K562 (cell line): Measurements from ENCODE around the gene BOLL. TPM values are rescaled to one million over a fixed set of nuclear protein-coding genes. Genes with fewer than 3 reads are reported as not detected.

ENCODE experiments used
- BCOR ChIP-seq: fragments of 450-650 bp; IDR thresholded peaks from 2 replicates; pipeline ENCODE4 v1.6.1; 2016
- CBX1 ChIP-seq: sonication (generic); IDR thresholded peaks from 2 replicates; pipeline ENCODE4 v1.6.1; 2016; ENCODE audit warnings: antibody characterized with exemption, low read depth, mild to moderate bottlenecking
- CHCHD3 ChIP-seq: fragments of 250-450 bp; sonication (Bioruptor Pico); IDR thresholded peaks from 2 replicates; pipeline ENCODE4 v2.1.2; 2022; ENCODE audit warnings: mild to moderate bottlenecking
- EWSR1 ChIP-seq: fragments of 450-650 bp; IDR thresholded peaks from 2 replicates; pipeline ENCODE4 v1.6.1; 2018; ENCODE audit warnings: borderline replicate concordance, mild to moderate bottlenecking, low read depth, moderate library complexity; ENCODE audit not compliant: partially characterized antibody
- ID3 ChIP-seq, 2 experiments: fragments of 250-450 bp in 1 of 2; fragments of 450-650 bp in 1 of 2; sonication (Bioruptor Pico) in 1 of 2; IDR thresholded peaks; 2 replicates each; pipeline versions ENCODE4 v1.6.1 to v1.8.0; 2016 to 2021; ENCODE audit warnings: mild to moderate bottlenecking in 2 of 2, moderate library complexity in 2 of 2, missing compliant biosample characterization in 1 of 2, missing genetic modification characterization in 1 of 2
- L3MBTL2 ChIP-seq: fragments of 450-650 bp; IDR thresholded peaks from 2 replicates; pipeline ENCODE4 v1.6.1; 2016; ENCODE audit warnings: mild to moderate bottlenecking, moderate library complexity
- MCM7 ChIP-seq, 2 experiments: fragments of 450-650 bp; IDR thresholded peaks; 2 replicates each; pipeline ENCODE4 v1.6.1; 2016 to 2018
- MECOM ChIP-seq: fragments of 250-450 bp; sonication (Bioruptor Pico); IDR thresholded peaks from 2 replicates; pipeline ENCODE4 v1.8.0; 2022; ENCODE audit warnings: inconsistent platforms
- MEIS2 ChIP-seq: fragments of 450-650 bp; IDR thresholded peaks from 2 replicates; pipeline ENCODE4 v1.6.1; 2014; ENCODE audit warnings: mild to moderate bottlenecking; ENCODE audit not compliant: partially characterized antibody
- MYC ChIP-seq, 2 experiments: fragments of 250-450 bp in 1 of 2; sonication (Bioruptor Pico) in 1 of 2; IDR thresholded peaks; 2 replicates each; pipeline versions ENCODE4 v1.5.1 to v1.6.1; 2012 to 2021; ENCODE audit warnings: low read depth in 2 of 2, borderline replicate concordance in 1 of 2, improper control_type of control experiment in 1 of 2, low read length in 1 of 2, mild to moderate bottlenecking in 1 of 2, moderate library complexity in 1 of 2
- OTX1 ChIP-seq: fragments of 450-650 bp; formaldehyde crosslinking; IDR thresholded peaks from 2 replicates; pipeline ENCODE4 v1.4.0; 2022; ENCODE audit warnings: mild to moderate bottlenecking
- PKNOX1 ChIP-seq: fragments of 450-650 bp; IDR thresholded peaks from 2 replicates; pipeline ENCODE4 v1.6.1; 2016
- PTBP1 ChIP-seq: fragments of 200-400 bp; formaldehyde crosslinking; IDR thresholded peaks from 2 replicates; pipeline ENCODE4 v1.6.1; 2017; ENCODE audit warnings: low read depth, low read length
- SP1 ChIP-seq: sonication (generic); formaldehyde crosslinking; IDR thresholded peaks from 2 replicates; pipeline ENCODE4 v1.8.1; 2022; ENCODE audit warnings: mild to moderate bottlenecking, missing genetic modification reagents
- SP2 ChIP-seq: IDR thresholded peaks from 2 replicates; pipeline ENCODE4 v1.6.1; 2011; ENCODE audit warnings: mild to moderate bottlenecking, low read depth, low read length, moderate library complexity; ENCODE audit not compliant: poor library complexity, severe bottlenecking; ENCODE audit errors: extremely low read depth
- SRSF9 ChIP-seq: fragments of 200-400 bp; formaldehyde crosslinking; IDR thresholded peaks from 2 replicates; pipeline ENCODE4 v1.6.1; 2017; ENCODE audit warnings: low read depth, low read length, borderline replicate concordance
- THRAP3 ChIP-seq: fragments of 450-650 bp; IDR thresholded peaks from 2 replicates; pipeline ENCODE4 v1.6.1; 2016; ENCODE audit warnings: mild to moderate bottlenecking, inconsistent platforms, borderline replicate concordance
- TSC22D4 ChIP-seq: fragments of 450-650 bp; IDR thresholded peaks from 2 replicates; pipeline ENCODE4 v1.6.1; 2016; ENCODE audit warnings: missing genetic modification characterization, missing biosample characterization, control low read depth
- ZBTB1 ChIP-seq: sonication (generic); formaldehyde crosslinking; IDR thresholded peaks from 2 replicates; pipeline ENCODE4 v1.8.1; 2023; ENCODE audit warnings: missing genetic modification reagents, low read depth, mild to moderate bottlenecking, borderline replicate concordance
- ZBTB2 ChIP-seq: fragments of 450-650 bp; IDR thresholded peaks from 2 replicates; pipeline ENCODE4 v1.6.1; 2016; ENCODE audit warnings: antibody characterized with exemption
- ZNF184 ChIP-seq: sonication (generic); formaldehyde crosslinking; IDR thresholded peaks from 2 replicates; pipeline ENCODE4 v1.5.0; 2020; ENCODE audit warnings: missing genetic modification reagents
- ZNF707 ChIP-seq: fragments of 250-450 bp; sonication (Bioruptor Pico); conservative IDR thresholded peaks from 2 replicates; pipeline ENCODE4 v1.8.0; 2022; ENCODE audit warnings: inconsistent platforms, mild to moderate bottlenecking, moderate library complexity
- ZNF830 ChIP-seq: fragments of 250-450 bp; sonication (Bioruptor Pico); IDR thresholded peaks from 2 replicates; pipeline ENCODE4 v1.5.0; 2021; ENCODE audit warnings: mild to moderate bottlenecking
- polyA plus RNA-seq, 8 experiments: library from polyadenylated mRNA; depleted of rRNA in 4 of 8; stranded (reverse) in 5 of 8; unstranded in 3 of 8; fragments of >200 nt; fragmentation: Nextera tagmentation in 2 of 8; fragmentation: Illumina TruSeq in 1 of 8; extraction: Ambion mirVana in 2 of 8; extraction: Trizol in 1 of 8; gene quantifications; 2 replicates each; pipeline versions ENCODE4 v1.2.1 to v1.2.3, GENCODE V29; 2011 to 2014; ENCODE audit warnings: inconsistent platforms in 1 of 8, missing spikeins in 1 of 8
- total RNA-seq, 7 experiments: library from RNA; depleted of rRNA in 6 of 7; stranded (reverse); fragments of >200 nt in 6 of 7; fragmentation: Illumina TruSeq in 2 of 7; extraction: Trizol in 2 of 7; gene quantifications; 2 replicates each; pipeline versions ENCODE4 v1.2.1 to v1.2.3, GENCODE V29; 2011 to 2021; ENCODE audit warnings: low replicate concordance in 1 of 7
- TF ChIP-seq, protein P1 (sequence below): fragments of 450-650 bp; formaldehyde crosslinking; IDR thresholded peaks from 2 replicates; pipeline ENCODE4 v1.4.0; 2022; ENCODE audit warnings: missing genetic modification characterization

Gene BOLL
- total and polyA plus RNA-seq, 9 of the 15 experiments (the other 6 are each of a cell fraction or from before 2014, with no cell fraction given): 0.11 to 0.55 (median 0.19) TPM; not detected in 1

DNA sequence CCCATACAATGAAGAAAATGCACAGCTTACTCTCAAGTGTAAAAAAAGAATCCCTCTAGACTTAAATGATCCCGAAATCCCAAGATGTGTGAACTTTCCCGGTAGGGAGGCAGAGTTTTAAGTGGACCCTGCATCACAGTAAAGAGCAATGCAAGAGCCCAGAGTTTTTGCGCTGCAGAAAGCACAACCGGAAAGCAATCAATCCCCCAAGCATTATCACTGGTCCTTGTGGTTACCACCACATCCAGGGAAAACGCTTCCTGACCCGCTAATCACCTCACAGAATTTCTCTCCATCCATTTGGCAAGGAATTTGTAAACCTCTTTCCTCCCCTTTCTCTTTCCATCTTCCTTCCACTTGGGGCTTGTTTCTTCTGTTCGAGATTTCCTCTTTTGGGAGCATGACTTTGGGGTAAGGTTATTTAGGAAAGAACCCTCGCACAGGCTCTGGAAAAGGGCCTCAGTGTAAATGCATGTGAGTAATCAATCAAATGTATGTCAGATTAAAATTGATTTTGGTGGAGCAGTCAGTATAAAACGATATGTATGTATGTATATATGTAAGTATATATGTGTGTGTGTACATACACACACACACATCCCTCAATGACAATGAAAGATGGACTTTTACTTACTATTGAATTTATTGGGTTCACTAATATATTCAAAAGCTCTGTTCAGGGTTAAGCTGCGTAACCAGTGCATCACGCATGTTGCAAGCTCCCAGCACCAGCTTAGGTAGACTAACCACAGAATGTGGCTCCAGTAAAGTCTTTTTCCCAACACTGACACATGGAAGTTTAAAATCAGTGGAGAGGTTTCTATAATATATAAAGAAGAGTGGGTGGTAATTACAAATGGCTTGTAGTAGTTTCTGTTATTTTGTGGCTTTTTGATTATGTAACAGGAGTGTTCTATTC is 20.9 kb upstream of the BOLL start (continued):
- TF ChIP-seq ZBTB2: no peak
- peak; percentile 77 for TF ChIP-seq MEIS2
- no peak for TF ChIP-seq SRSF9
- TF ChIP-seq, protein P1, sequence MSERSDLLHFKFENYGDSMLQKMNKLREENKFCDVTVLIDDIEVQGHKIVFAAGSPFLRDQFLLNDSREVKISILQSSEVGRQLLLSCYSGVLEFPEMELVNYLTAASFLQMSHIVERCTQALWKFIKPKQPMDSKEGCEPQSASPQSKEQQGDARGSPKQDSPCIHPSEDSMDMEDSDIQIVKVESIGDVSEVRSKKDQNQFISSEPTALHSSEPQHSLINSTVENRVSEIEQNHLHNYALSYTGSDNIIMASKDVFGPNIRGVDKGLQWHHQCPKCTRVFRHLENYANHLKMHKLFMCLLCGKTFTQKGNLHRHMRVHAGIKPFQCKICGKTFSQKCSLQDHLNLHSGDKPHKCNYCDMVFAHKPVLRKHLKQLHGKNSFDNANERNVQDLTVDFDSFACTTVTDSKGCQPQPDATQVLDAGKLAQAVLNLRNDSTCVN (CRISPR knock-in tag): no peak
- TF ChIP-seq PKNOX1: peak; percentile 55
- TF ChIP-seq PTBP1: no peak
- no peak for TF ChIP-seq CBX1
- TF ChIP-seq BCOR: no peak
- TF ChIP-seq ZBTB1 (CRISPR knock-in tag): no peak
- TF ChIP-seq THRAP3: no peak
- TF ChIP-seq EWSR1: no peak
- no peak for TF ChIP-seq SP2
- TF ChIP-seq OTX1 (CRISPR knock-in tag): no peak
- no peak for TF ChIP-seq MCM7 (IDR thresholded peaks at IDR 0.05)
- no peak for TF ChIP-seq MYC (IDR thresholded peaks at IDR 0.05; ENCODE audit: low read depth, low read length)
- no peak for TF ChIP-seq MYC (CRISPR knock-in tag; IDR thresholded peaks at IDR 0.05; ENCODE audit: borderline replicate concordance, low read depth)
- TF ChIP-seq ZNF707: no peak
- no peak for TF ChIP-seq ZNF184
- TF ChIP-seq ZNF830: no peak
- TF ChIP-seq L3MBTL2: no peak
- no peak for TF ChIP-seq MECOM (CRISPR knock-in tag)
- TF ChIP-seq ID3 (CRISPR knock-in tag; IDR thresholded peaks at IDR 0.05): no peak
- TF ChIP-seq ID3 (tag; IDR thresholded peaks at IDR 0.05): no peak
- TF ChIP-seq CHCHD3 (CRISPR knock-in tag): no peak
- no peak for TF ChIP-seq TSC22D4
- TF ChIP-seq SP1: no peak
